Amygdala (tissue), 56 donors: ENCODE results near the gene SLC7A10.

Experiments
- DNase-seq, 56 donors: peaks; one replicate each; lab custom pipeline; 2025; lab: John Stamatoyannopoulos, UW

SLC7A10 gene

DNA sequence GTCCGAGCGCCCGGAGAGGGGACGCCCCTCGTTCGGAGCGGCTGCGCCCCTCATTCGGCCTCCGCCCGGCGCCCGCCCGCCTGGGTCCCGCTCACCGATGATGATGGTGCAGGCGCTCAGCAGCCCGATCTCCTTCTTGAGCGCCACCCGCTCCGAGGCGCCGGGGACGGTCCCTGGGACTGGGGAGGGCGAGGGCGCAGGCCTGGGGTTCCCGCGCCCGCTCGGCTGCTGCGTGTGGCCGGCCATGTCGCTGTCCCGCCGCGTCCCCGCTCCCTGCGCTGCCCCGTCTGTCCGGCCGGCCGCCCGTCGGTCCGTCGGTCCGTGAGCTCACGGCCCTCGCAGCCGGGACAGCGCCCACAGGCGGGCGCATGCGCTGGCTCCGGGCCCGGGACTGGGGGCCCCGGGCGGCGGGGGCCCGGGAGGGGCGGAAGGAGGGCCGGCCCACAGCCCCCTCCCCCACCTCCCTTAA is at the start of gene SLC7A10:
SLC7A10 (minus strand) TSS at position 393 of the 469 bp plus-strand sequence; CDS start at position 246, 147 bp downstream.
- DNase-seq, result peak in 2 of 56 donors; percentile 23 to 32

DNA sequence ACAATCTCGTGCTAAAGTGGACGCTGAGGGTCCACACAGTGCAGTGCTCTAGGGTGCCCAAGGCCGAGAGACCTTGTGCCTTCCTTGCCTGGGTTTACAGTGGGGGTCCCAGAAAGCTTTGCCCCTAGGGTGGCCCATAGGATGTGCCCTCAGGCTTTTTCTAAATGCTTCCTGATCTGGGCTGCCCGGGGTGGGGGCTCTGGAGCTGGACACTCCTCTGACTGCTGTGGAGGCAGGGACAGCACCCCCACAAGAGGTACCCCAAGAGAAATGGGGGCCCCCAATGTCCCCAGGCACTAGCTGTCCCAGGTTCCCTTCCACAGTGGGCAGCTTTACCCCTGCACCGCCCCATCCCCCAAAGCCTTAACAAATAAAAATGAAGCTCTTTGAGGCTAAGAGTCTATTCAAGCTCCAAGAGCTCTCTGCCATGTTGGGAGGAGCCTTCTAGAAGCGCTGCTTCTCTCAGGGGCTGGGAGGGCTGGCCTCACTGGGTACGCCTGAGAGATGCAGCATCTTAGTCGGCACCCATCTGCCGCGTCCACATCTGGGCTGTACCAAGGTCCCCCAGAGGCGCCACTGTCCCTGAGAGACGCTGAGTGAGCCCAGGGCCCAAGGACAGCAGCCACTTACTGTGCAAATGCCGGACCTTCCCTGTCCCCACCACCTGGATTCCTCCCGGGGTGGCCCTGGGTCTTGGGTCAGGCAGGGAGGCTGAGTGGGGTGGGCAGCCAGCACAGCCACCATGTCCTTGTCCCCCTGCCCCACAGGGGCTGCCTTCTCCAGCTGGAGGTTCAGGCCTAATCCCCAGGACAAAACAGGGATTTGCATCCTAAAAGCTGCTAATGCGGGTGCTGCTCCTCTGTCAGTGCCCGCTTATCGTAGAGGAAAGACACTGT is 49.3 kb upstream of the SLC7A10 start:
- DNase-seq, result no peak

DNA sequence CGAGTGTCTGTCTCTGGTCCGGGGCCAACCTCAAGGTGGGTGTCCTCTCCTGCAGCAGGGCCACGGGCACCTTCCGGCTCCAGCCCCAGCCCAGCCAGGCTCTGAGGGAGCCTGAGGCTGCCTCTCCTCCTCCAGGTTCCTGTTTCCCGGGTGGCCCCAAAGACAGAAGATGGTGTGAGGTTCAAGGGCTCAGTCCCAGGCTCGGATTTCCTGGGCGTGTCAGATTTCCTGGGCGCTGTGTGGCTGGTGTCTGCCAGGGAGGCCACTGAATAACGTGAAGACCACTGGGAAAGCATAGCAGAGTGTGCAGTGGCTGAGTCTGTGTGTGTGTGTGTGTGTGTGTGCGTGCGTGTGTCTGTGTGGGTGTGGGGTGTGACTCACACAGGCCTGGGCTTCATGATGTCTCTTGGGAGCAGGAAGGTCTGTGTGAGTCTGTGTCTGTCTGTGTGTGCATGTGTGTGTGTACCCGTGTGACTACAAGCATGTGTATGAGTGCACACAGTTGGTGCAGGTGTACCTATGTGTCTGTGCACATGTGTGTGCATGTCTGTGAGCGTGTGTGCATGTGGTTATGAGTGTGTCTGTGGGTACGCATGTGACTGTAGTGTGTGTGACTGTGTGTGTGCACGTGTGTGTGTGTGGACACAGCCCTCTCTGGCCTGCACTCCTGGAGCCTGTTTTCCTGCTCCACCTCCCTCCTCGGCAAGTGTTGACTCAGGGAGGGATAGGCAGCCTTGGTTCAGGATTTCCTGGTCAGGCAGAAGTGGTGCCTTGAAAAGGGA is 48.4 kb upstream of the SLC7A10 start:
- DNase-seq, result peak in 1 of 56 donors; percentile 31

DNA sequence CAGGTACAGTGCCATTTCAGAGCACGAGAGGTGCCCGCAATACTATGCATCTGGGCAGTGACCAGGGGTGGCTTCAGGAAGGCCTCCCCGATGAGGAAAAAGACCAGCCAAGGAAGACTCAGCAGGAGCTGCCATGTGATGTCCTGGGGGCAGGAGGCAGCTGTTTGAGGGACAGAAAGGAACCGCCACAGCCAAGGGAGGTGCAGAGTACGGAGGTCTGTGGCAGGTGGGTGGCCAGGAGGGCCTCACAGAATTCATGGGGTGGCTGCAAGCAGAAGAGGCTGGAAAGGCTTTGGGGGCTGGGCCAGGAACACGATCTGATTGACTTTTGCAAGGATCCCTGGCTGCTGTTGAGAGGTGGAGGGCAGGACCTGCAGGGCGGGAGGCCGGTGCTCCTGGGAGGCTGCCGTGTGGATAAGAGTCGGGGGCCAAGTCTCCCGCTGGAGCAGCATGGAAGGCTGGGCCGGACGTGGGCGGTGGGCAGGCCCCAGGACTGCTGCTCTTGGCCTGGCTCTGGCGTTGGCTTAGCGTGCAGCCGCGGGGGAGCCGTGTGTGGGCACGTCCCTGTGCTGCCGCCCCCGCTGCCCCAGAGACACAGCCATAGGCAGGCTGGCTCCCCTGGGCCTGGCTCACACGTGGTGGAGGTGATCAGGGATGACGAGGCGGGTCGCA is 47.6 kb upstream of the SLC7A10 start:
- DNase-seq, result no peak

DNA sequence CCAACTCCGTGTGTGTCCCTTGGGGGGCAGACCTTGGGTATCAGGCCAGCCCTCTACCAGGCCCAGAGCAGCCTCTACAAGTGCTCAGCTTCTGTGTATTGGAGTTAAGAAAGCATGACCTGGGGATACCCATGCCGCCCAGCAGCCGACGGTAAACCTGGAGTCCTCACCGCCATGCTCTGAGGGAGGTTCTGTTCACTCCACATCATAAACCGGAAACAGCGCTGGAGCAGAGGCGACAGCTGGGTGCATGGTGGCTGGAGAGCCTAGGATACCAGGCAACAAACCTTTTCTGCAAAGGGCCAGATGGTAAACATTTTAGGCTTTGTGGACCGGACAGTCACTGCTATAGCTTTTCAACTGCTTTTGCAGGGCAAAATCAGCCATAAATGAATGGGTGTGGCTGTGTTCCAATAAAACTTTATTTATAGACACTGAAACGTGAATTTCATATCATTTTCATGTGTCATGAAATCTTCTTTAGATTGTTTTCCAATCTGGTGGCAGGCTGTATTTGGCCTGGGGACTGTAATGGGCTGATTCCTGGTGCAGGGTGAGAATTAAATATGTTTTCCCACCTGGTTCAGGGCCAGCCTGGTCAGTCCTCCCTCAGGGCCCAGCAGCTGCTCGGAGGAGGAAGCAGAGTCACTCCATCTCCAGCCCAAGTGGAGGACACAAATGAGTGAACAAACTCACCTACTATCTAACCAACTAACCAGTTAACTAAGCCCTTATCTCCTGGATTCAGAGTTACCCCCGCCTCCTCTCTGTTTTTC is 45.8 kb upstream of the SLC7A10 start:
- DNase-seq, result no peak

DNA sequence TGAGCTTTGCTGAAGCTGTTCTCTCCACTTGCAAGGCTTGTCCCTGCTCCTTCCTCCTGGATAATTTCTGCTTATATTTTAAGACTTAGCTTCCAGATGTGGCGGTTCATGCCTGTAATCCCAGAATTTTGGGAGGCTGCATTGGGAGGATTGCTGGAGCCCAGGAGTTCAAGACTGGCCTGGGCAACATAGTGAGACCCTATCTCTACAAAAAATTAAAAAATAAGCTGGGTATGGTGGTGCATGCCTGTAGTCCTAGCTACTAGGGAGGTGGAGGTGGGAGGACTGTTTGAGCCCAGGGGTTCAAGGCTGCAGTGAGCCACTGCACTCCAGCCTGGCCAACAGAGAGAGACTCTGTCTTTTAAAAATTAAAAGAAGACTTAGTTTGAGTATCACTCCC is 45.1 kb upstream of the SLC7A10 start:
- no peak for DNase-seq

DNA sequence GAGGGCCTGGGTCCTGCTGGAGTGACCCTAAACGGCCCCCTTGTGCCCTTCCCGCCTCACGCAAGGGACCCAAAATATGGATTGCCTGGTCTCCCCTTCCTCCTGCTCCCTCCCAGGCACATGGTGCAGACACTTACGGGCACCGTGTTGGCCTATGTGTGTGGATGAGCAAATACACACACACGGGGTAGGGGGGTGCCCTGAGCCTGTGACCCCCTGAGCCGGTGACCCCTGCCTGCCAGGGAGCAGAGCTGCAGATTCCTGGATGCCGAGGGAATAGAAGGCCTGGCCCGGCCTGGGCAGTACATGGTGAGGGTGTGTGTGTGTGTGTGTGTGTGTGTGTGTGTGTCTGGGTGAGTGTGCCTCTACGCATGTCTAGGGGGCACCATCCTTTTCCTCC is 43.4 kb upstream of the SLC7A10 start:
- DNase-seq, result no peak

DNA sequence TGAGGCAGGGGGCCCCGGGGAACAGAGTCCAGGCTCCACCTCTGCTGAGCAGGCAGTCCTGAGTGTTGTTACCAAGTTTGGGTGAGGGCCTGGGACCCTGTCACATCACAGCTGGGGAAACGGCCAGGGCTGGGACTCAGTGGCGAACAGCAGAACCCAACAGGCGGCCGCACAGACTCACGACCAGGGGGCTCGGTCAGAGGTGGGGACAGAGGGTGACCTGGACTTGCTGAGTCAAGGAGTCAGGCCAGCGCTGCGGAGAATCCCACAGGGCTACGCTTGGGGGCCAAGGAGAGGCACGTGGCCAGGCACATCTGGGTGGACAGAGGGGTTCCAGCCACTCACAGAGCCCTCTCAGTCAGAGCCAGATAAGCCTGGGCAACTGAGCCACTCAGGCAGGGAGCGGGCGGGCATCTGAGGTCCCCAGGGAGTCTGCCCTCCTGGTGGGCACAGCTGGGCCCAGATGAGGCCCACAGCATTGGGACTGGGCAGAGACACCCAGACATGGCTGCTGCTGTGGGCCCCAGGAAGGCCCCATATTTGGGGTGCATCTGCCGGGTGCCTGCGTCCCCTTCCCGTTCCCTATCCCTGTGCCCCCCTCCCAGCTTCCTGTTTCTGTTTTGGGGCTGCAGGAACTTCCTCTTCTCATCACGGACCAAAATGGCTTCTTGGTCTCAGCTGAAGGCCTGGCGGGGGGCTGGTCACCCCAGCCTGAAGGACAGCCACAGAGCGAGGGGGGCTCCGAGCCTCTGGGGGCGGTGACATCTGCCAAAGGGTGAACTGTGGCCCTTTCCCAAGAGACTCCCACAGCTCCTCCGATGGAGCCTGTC is 42.7 kb upstream of the SLC7A10 start:
- DNase-seq, result peak in 1 of 56 donors; percentile 19

DNA sequence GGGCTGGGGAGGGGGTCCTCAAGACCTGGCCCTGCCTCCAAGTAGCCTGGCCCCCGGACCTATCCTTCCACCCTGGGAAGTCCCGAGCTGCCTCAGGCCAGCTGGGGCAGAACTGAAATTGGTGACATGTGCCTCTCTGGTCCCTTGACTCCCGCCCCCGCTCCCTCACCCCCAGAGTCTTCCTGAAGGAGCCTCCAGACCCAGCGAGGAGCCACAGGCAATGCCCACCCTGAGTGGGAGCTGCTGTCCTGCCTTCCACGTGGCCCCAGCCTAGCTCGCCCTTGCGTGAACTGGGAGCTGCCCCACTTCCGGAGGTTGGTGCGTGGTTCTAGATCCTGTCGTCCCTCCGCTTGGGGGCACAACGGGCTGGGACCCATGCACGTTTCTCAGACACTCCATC is 42.1 kb upstream of the SLC7A10 start:
- no peak for DNase-seq

DNA sequence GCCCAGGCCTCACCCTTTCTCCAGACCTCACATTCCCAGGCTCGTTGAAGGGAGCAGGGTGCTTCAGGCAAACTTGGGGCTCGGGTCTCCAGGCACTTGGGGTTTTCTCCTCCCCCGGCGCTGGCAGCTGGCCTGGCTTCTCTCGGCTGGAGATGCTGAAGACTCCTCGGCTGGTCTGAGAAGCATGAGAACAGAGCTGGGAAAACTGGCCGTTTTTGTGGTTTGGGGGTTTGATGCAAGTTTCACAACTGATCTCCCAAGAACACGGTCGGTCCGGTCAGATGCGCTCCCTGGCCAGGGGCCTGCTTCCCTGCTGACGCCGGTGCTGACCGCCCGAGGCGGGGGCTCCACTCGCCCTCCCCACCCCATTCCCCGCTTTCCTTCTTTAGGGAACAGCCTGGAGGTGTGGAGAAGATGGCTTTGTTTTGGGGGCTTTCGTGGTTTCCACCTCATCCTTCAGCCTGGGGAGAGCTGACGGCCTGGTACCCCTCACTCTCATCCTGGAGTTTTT is 41.4 kb upstream of the SLC7A10 start:
- no peak for DNase-seq

DNA sequence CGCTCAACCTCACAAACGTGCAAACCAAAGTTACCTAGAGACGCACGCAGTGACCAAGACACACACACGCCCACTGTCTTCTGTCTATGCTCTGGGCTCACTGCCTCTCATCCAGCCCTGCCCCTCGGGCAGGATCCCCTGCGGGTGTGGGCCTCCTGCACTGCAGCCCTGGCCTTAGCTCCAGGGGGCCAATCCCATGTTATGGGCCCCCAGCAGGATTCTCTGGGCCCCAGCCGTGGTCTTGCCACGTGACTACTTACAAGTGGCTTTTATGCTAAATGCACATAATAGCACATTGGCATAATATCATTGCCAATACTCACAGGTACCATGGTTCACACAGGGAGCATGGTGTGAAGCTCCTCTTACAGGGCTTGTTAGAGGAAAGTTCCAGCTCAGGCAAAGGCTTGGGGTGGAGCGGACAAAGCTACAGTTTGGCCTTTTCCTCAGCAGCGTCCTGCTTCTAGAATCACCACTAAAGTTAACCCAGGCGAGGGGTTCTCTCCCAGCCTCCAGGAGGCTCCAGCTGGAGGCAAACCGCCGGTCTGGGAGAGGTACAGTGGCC is 39.3 kb upstream of the SLC7A10 start:
- no peak for DNase-seq

DNA sequence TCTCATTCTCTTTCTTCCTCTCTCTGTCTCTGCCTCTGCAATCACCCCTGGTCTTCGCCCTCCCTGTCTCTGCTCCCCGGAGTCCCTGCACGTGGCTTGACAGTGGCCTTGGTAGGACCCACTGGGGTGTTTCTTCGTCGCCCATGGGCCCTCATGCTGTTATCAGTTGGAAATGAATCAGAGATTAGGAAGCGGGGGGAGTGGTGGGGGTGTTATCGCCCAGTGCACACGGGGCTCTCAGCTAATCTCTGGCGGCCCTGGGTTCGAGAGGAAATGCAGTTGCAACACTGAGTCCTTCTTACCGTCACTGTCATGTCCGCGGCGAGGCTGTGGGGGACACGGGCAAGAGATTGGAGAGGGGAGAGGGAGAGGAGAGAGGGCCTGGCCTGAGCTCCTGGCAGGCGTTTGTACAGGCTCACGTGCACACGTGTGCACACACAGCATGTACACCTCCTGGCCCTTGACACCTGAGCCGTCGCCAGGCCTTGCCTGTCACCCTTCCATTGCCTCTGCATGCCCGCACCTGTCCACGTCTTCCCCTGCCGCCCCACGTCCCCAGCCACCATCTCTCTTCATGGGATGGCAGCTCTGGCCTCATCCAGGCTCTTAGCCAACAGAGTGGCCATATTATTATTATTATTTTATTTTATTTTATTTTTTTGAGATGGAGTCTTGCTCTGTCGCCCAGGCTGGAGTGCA is 37.8 kb upstream of the SLC7A10 start:
- no peak for DNase-seq

DNA sequence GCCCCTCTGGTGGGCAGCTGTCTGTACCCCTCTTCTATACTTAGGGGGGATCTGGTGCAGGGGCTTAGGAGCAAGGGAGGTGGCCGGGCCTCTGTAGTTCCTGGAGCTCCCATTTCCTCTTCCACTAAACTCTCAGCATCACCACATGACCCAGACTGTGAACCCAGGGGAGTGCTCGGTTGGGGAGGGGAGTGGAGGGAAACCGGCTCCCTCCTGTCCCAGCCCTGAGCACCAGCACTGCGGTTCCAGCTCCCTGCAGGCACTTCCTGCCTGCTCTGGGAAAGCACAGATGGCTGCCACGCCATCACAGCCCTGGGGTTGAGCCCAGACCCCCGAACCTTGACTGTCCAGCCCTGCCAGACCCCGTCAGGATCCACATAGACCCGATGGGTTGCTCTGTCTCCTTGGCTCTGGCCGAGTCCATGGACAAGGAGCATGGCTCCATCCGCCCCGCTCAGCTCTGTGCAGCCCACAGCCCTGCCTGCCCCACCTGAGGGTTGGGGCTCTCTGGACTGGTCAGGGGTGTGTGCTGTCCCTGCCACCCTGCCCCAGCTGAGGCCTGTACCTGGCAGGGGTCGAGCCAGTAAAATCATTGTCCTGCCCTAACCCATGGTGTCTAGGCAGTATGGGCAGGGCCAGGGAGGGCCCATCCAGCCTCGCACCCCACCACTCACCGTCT is 36.0 kb upstream of the SLC7A10 start:
- no peak for DNase-seq

DNA sequence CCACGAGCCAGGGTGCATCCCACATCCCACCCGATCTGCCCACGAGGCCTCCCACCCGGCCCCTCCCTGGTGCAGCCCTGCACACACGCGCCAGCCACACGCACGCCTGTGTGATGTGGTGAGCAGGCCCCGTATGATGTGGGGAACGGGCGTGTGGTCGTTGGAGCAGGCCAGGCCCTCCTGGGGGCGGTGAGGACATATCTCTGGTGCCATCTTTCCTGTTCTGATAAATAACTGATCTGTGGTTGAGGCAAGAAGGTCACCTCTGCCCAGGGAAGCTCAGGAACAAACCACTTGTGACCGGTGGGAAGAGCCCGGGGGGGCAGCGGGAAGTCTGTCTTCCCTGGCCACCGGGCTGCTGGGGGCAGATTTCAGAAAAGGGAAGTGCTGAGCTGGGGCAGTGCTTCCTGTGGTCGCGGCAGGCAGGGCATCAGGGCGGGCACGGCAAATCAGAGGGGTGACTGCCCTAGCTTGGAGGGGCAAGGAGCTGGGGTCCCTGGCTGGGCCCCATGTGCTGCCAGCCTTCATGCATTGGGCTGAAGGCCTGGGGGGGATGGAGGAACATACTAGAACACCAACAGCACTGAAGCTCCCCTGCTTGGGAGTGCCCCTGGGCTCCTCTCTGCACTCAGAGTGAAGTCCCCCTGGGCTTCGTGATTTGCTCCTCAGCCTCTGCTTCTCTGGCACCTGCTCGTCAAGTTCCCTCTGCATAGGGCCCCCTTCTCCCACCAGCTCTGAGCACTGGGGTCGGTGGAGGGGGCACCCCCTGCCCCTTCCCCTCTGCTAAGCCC is 35.2 kb upstream of the SLC7A10 start:
- DNase-seq, result peak in 11 of 56 donors; percentile 9 to 56 (median 21)

DNA sequence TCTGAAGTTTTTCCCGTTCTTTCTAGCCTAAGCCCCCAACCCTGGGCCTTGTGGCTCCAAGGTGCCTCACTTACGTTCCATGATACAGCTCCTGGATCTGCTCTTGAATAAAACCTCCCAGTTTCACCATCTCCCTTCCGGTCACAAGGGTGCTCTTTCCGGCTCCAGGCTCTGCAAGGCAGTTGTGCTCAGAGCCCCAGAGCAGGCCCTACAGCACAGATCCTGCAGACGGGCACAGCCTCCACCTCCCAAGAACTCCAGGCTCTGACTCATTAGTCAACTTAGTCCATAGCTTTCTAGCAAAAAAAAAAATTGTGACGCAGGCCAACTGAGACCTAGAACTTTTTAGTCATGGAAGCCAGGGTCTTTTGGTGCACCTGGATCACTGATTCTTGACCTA is 33.9 kb upstream of the SLC7A10 start:
- peak in 2 of 56 donors; percentile 14 to 23 for DNase-seq

DNA sequence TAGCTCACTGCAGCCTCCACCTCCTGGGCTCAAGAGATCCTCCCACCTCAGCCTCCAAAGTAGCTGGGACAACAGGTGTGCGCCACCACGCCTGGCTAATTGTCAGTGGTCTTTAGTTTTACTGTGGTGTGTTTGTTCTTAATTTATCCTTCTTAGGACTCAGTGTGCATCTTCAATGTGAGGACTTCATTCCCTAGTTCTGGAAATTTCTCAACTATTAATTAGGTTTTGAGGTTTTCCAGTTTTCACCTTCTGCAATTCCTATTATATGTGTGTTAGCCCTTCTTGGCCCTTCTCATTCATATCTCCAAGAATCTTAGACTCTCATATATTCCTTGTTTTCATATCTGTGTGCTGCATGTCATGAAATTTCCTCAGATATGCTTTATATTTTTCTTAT is 32.2 kb upstream of the SLC7A10 start:
- no peak for DNase-seq

DNA sequence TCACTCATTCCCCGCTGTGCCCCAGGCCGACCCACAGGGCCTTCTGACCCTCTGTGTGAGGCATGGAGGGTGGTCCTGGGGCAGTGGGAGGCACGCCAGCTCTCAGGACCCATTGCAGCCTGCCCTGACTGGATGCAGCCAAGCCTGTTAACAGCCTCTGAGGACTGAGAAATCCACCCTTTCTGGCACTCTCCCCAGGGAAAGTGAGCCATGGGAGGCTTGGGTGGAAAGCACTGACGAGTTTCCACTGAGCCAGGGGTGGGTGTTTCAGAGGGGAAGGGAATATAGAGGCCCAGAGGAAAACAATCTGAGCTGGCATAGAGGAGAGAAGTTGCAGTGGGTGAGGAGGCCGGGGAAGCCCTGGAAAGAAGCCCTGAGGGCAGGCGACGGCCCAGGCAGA is 30.6 kb upstream of the SLC7A10 start:
- peak in 1 of 56 donors; percentile 18 for DNase-seq
